BJ (cell line): Measurements from ENCODE around the gene MCC. TPM values are rescaled to one million over a fixed set of nuclear protein-coding genes. Genes with fewer than 3 reads are reported as not detected.

Source experiments
- CTCF ChIA-PET: fragments of 350-600 bp; formaldehyde crosslinking; extraction: SDS; loops from one replicate; lab custom pipeline; 2021; ENCODE audit warnings: antibody characterized with exemption, inconsistent platforms; lab: Yijun Ruan, JAX
- POLR2A ChIA-PET: fragments of 300-600 bp; sonication (Branson Sonifier 250); formaldehyde crosslinking; extraction: SDS; loops from one replicate; lab custom pipeline; 2021; ENCODE audit warnings: antibody characterized with exemption; lab: Charles Lee
- DNase-seq: peaks from one replicate; pipeline ENCODE4 v3.0.0-alpha.2; 2011; ENCODE audit warnings: low read depth
- H3K27me3 ChIP-seq: 2 replicates; pipeline ENCODE4 v1.6.0; 2011; ENCODE audit warnings: low read length; ENCODE audit not compliant: control insufficient read depth, insufficient read depth
- H3K36me3 ChIP-seq: 2 replicates; pipeline ENCODE4 v1.5.1; 2011; ENCODE audit warnings: low read length; ENCODE audit not compliant: control insufficient read depth, insufficient read depth
- H3K4me3 ChIP-seq: 2 replicates; pipeline ENCODE4 v1.5.1; 2011; ENCODE audit warnings: low read depth, mild to moderate bottlenecking, control low read depth, low read length
- CTCF ChIP-seq: IDR thresholded peaks from 2 replicates; pipeline ENCODE4 v1.5.1; 2011; ENCODE audit warnings: low read depth, mild to moderate bottlenecking, control low read depth, inconsistent platforms, low read length, moderate library complexity; ENCODE audit not compliant: insufficient read depth
- polyA plus RNA-seq: library from polyadenylated mRNA; depleted of rRNA; stranded (reverse); fragments of >200 nt; gene quantifications from 2 replicates; pipeline ENCODE4 v1.2.3, GENCODE V29; 2011

MCC gene
- polyA plus RNA-seq, 1 experiment = 2.3 TPM

GRCh38 chr5:113176196-113176595 lies 312.1 kb downstream of the MCC start:
- H3K36me3 ChIP-seq = no peaks in the 10 kb centered on the region
- TF ChIP-seq CTCF = no peak
- CTCF ChIA-PET = interaction anchor here (0.6 to 0.7 kb wide), 2 partner anchors 14 to 108 kb away, joined by 3 to 4 read pairs; no protein-coding TSS in a partner anchor
- peaks cover 2% of the 10 kb centered on the region for H3K27me3 ChIP-seq
- POLR2A ChIA-PET = no interaction called here
- H3K4me3 ChIP-seq = no peak overlapping the region
- no peak for DNase-seq

GRCh38 chr5:113172231-113172826 lies 315.9 kb downstream of the MCC start:
- DNase-seq = no peak
- ChIA-PET CTCF (interaction anchor here (0.8 kb wide), 1 partner anchor 19 kb away, joined by 3 read pairs; no protein-coding TSS in a partner anchor), POLR2A (interaction anchor here (0.7 kb wide), 1 partner anchor 122 kb away, joined by 3 read pairs; no protein-coding TSS in a partner anchor)
- Histone ChIP-seq H3K4me3 (no peak overlapping the region), H3K27me3 (peaks cover 3% of the 10 kb centered on the region), H3K36me3 (no peaks in the 10 kb centered on the region)
- TF ChIP-seq CTCF = no peak

GRCh38 chr5:113171520-113171919 lies 316.7 kb downstream of the MCC start:
- TF ChIP-seq CTCF = no peak
- H3K4me3 ChIP-seq = no peak overlapping the region
- POLR2A ChIA-PET = no interaction called here
- H3K27me3 ChIP-seq = peaks cover 3% of the 10 kb centered on the region
- CTCF ChIA-PET = interaction anchor here (0.8 kb wide), 1 partner anchor 19 kb away, joined by 3 read pairs; no protein-coding TSS in a partner anchor
- no peak for DNase-seq
- no peaks in the 10 kb centered on the region for H3K36me3 ChIP-seq

GRCh38 chr5:113170707-113171106 lies 317.5 kb downstream of the MCC start:
- DNase-seq = no peak

More at GRCh38 chr5:113170707-113171106, 317.5 kb downstream of the MCC start:
- TF ChIP-seq CTCF = no peak
- Histone ChIP-seq H3K4me3 (no peak overlapping the region), H3K36me3 (no peaks in the 10 kb centered on the region), H3K27me3 (peaks cover 3% of the 10 kb centered on the region)
- ChIA-PET POLR2A (no interaction called here), CTCF (interaction anchor here (1.4 kb wide), 1 partner anchor 11 kb away, joined by 5 read pairs; no protein-coding TSS in a partner anchor)
